Parathyroid adenoma (tissue), 2 donors: ENCODE data around the gene EIPR1.

Experiments used
- H2AFZ ChIP-seq: fragments of 300-600 bp; sonication (generic); one replicate; pipeline ENCODE4 v1.7.0; 2017; ENCODE audit warnings: antibody characterized with exemption, mild to moderate bottlenecking
- H3K27ac ChIP-seq: fragments of 300-600 bp; sonication (generic); one replicate; pipeline ENCODE4 v1.7.0; 2017
- H3K27me3 ChIP-seq: fragments of 300-600 bp; sonication (generic); one replicate; pipeline ENCODE4 v1.7.0; 2017; ENCODE audit warnings: low read length; ENCODE audit not compliant: control insufficient read depth, insufficient read depth
- H3K36me3 ChIP-seq: fragments of 300-600 bp; sonication (generic); one replicate; pipeline ENCODE4 v1.7.0; 2017; ENCODE audit warnings: low read length; ENCODE audit not compliant: control insufficient read depth, insufficient read depth
- H3K4me1 ChIP-seq: fragments of 300-600 bp; sonication (generic); one replicate; pipeline ENCODE4 v1.7.0; 2017; ENCODE audit warnings: control low read depth
- H3K4me2 ChIP-seq: fragments of 300-600 bp; sonication (generic); one replicate; pipeline ENCODE4 v1.7.0; 2017; ENCODE audit warnings: low read length
- H3K4me3 ChIP-seq: fragments of 300-600 bp; sonication (generic); one replicate; pipeline ENCODE4 v1.7.0; 2017; ENCODE audit warnings: low read depth, low read length
- H3K79me2 ChIP-seq: fragments of 300-600 bp; sonication (generic); one replicate; pipeline ENCODE4 v1.7.0; 2017; ENCODE audit warnings: control low read depth
- H3K9ac ChIP-seq: fragments of 300-600 bp; sonication (generic); one replicate; pipeline ENCODE4 v1.7.0; 2017; ENCODE audit warnings: mild to moderate bottlenecking
- H3K9me3 ChIP-seq: fragments of 300-600 bp; sonication (generic); one replicate; pipeline ENCODE4 v1.7.0; 2017; ENCODE audit warnings: low read length; ENCODE audit not compliant: control insufficient read depth
- CTCF ChIP-seq: fragments of 300-600 bp; sonication (generic); IDR thresholded peaks from one replicate; pipeline ENCODE4 v1.7.0; 2017; ENCODE audit warnings: antibody characterized with exemption, mild to moderate bottlenecking
- donor health status: primary hyperparathyroidism.

The EIPR1 gene

GRCh38 chr2:3313781-3314375 is 63.7 kb downstream of the EIPR1 start:
- H3K27ac ChIP-seq = no peak overlapping the region
- H3K4me3 ChIP-seq = no peak overlapping the region
- H3K4me2 ChIP-seq = no peak overlapping the region
- H3K79me2 ChIP-seq = peaks cover 16% of the 10 kb centered on the region
- no peak overlapping the region for H2AFZ ChIP-seq
- no peaks in the 10 kb centered on the region for H3K27me3 ChIP-seq
- H3K36me3 ChIP-seq = no peaks in the 10 kb centered on the region
- H3K4me1 ChIP-seq = peaks cover 7% of the 10 kb centered on the region
- no peak for TF ChIP-seq CTCF
- no peak overlapping the region for H3K9ac ChIP-seq
- no peaks in the 10 kb centered on the region for H3K9me3 ChIP-seq

GRCh38 chr2:3312576-3313345 is 64.9 kb downstream of the EIPR1 start:
- H3K4me3 ChIP-seq = no peak overlapping the region
- H2AFZ ChIP-seq = no peak overlapping the region
- TF ChIP-seq CTCF = no peak
- peaks cover 12% of the 10 kb centered on the region for H3K79me2 ChIP-seq
- H3K36me3 ChIP-seq = no peaks in the 10 kb centered on the region
- H3K27me3 ChIP-seq = no peaks in the 10 kb centered on the region
- H3K9ac ChIP-seq = no peak overlapping the region
- H3K9me3 ChIP-seq = no peaks in the 10 kb centered on the region
- H3K4me1 ChIP-seq = peaks cover 7% of the 10 kb centered on the region
- H3K4me2 ChIP-seq = no peak overlapping the region
- H3K27ac ChIP-seq = no peak overlapping the region

- Histone ChIP-seq H3K4me1 (peaks cover 7% of the 10 kb centered on the region), H3K4me3 (no peak overlapping the region), H3K27ac (no peak overlapping the region), H3K36me3 (no peaks in the 10 kb centered on the region), H3K27me3 (no peaks in the 10 kb centered on the region), H2AFZ (no peak overlapping the region), H3K9me3 (no peaks in the 10 kb centered on the region), H3K9ac (no peak overlapping the region), H3K4me2 (no peak overlapping the region), H3K79me2 (peaks cover under 1% of the 10 kb centered on the region)
- TF ChIP-seq CTCF = no peak
Measured at GRCh38 chr2:3311601-3312000, 66.0 kb downstream of the EIPR1 start.

- no peak for TF ChIP-seq CTCF
- Histone ChIP-seq H3K79me2 (no peaks in the 10 kb centered on the region), H3K9me3 (no peaks in the 10 kb centered on the region), H3K27ac (no peak overlapping the region), H2AFZ (no peak overlapping the region), H3K4me3 (no peak overlapping the region), H3K27me3 (no peaks in the 10 kb centered on the region), H3K4me1 (peaks cover 7% of the 10 kb centered on the region), H3K4me2 (no peak overlapping the region), H3K9ac (no peak overlapping the region), H3K36me3 (no peaks in the 10 kb centered on the region)
Measured at GRCh38 chr2:3309496-3310355, 67.9 kb downstream of the EIPR1 start.
